Measurements from ENCODE around the gene SYMPK.

The SYMPK gene

DNA sequence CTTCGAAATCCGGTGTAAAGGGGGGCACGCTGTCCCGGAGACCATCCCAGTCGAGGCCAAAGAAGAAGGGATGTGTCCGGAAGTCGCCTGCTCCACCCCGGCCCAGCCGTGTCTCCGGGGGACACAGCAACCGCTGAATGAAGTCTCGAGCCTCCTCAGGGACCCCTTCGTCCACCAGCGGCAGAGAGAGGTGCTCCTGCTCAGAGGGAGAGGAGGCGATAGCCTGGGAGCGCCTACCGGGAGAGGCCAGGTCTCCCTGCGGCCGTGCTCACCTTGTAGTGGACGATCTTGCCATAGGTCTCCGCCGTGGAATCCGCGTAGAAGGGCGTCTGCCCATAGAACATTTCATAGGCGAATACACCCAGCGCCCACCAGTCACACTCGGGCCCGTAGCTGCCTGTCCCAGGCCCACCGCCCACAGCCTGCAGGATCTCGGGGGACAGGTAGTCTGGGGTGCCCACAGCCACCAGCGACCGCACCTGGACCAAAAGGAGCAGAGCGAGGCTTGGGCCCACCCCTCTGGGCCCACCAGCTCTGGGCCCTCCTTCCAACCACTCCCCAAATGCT, 85.5 kb downstream of the SYMPK start:
- peaks cover 0 to 33% (median 26%) of the 10 kb centered on the region in 5 donors for H3K36me3 ChIP-seq (ENCODE audit: control insufficient read depth in 5 of 5, insufficient read depth in 5 of 5, low read length in 5 of 5)
- no peak overlapping the region for H3K4me3 ChIP-seq (ENCODE audit: low read depth in 1 of 5, low read length in 5 of 5)
- H3K27me3 ChIP-seq (ENCODE audit: control insufficient read depth in 5 of 5, insufficient read depth in 4 of 5, low read length in 5 of 5) = peaks cover 0 to 5% (median 0%) of the 10 kb centered on the region in 5 donors
- H3K9ac ChIP-seq (ENCODE audit: low read length in 5 of 5) = no peak overlapping the region
- no peak overlapping the region for H3K27ac ChIP-seq (ENCODE audit: low read depth, low read length)
- no peaks in the 10 kb centered on the region for H3K9me3 ChIP-seq (ENCODE audit: control insufficient read depth in 5 of 5, low read length in 5 of 5)
- H3K4me1 ChIP-seq (ENCODE audit: control insufficient read depth in 5 of 5, insufficient read depth in 5 of 5, low read length in 5 of 5) = peaks cover 0 to 37% (median 33%) of the 10 kb centered on the region in 5 donors

DNA sequence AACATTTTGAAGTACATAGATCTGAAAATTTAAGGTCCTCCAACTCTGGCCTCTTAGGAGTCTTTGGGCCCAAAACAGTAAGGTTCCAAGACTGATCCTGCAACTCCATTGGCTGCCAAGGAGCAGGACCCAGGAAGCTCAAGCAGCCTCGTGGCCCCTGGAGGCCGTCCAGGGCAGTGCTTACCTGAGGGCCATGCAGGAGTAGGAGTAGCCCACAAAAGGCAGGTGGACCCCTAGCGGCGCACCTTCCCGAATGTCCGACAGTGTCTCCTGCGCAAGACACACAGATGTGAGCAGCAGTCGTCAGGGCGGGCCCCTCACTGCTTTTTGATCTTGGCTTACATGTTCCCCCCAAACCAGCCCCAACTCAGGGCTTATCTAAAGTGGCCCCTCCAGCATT, 88.2 kb downstream of the SYMPK start:
- Histone ChIP-seq H3K27ac (ENCODE audit: low read depth, low read length) (no peak overlapping the region), H3K36me3 (ENCODE audit: control insufficient read depth in 5 of 5, insufficient read depth in 5 of 5, low read length in 5 of 5) (peaks cover 0 to 35% (median 26%) of the 10 kb centered on the region in 5 donors), H3K9ac (ENCODE audit: low read length in 5 of 5) (no peak overlapping the region), H3K9me3 (ENCODE audit: control insufficient read depth in 5 of 5, low read length in 5 of 5) (no peaks in the 10 kb centered on the region), H3K27me3 (ENCODE audit: control insufficient read depth in 5 of 5, insufficient read depth in 4 of 5, low read length in 5 of 5) (peaks cover 0 to 5% (median 0%) of the 10 kb centered on the region in 5 donors), H3K4me1 (ENCODE audit: control insufficient read depth in 5 of 5, insufficient read depth in 5 of 5, low read length in 5 of 5) (peaks cover 0 to 24% (median 23%) of the 10 kb centered on the region in 5 donors), H3K4me3 (ENCODE audit: low read depth in 1 of 5, low read length in 5 of 5) (no peak overlapping the region)

DNA sequence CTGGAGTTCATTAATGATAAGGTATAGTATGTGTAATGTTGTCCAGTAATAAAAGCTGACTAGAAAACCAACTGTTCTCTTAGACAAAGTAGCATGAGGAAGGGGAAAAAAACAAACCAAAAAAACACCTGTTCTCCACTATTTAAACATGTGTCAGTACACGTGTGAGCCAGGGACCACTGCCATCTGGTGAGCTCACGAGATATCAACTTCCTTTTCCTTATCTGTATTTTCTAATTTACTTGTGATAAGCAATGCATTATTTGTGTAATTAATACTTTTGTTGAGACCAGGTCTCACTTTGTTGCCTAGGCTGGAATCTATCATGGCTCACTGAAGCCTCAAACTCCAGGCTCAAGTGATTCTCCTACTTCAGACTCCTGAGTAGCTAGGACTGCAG, 89.6 kb downstream of the SYMPK start:
- peaks cover 0 to 23% (median 18%) of the 10 kb centered on the region in 5 donors for H3K4me1 ChIP-seq (ENCODE audit: control insufficient read depth in 5 of 5, insufficient read depth in 5 of 5, low read length in 5 of 5)
- no peak overlapping the region for H3K27ac ChIP-seq (ENCODE audit: low read depth, low read length)
- H3K36me3 ChIP-seq (ENCODE audit: control insufficient read depth in 5 of 5, insufficient read depth in 5 of 5, low read length in 5 of 5) = peaks cover 0 to 35% (median 26%) of the 10 kb centered on the region in 5 donors
- H3K9ac ChIP-seq (ENCODE audit: low read length in 5 of 5) = no peak overlapping the region
- H3K9me3 ChIP-seq (ENCODE audit: control insufficient read depth in 5 of 5, low read length in 5 of 5) = no peaks in the 10 kb centered on the region
- peaks cover 0 to 5% (median 0%) of the 10 kb centered on the region in 5 donors for H3K27me3 ChIP-seq (ENCODE audit: control insufficient read depth in 5 of 5, insufficient read depth in 4 of 5, low read length in 5 of 5)
- H3K4me3 ChIP-seq (ENCODE audit: low read depth in 1 of 5, low read length in 5 of 5) = no peak overlapping the region

DNA sequence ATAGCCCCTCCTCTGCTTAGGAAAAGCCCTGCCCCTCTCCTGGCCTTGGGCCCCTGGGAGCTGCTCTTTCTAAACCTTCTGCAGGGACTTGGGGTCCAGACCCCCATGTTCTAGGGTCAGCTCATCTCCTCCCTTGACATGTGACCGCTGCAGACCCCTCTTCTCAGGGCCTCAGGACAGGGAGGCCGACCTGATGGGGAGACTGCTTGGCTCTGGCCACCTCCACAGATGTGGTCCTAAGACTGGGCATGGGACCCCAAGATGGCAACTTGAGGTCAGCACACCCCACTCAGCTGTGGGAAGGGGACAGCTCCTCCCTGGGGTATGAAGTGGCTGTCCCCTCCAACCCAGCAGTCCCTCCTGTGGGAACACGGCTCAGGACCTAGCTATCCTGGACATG, 90.0 kb downstream of the SYMPK start:
- peaks cover 0 to 5% (median 0%) of the 10 kb centered on the region in 5 donors for H3K27me3 ChIP-seq (ENCODE audit: control insufficient read depth in 5 of 5, insufficient read depth in 4 of 5, low read length in 5 of 5)
- H3K36me3 ChIP-seq (ENCODE audit: control insufficient read depth in 5 of 5, insufficient read depth in 5 of 5, low read length in 5 of 5) = peaks cover 0 to 31% (median 22%) of the 10 kb centered on the region in 5 donors
- peaks cover 0 to 27% (median 20%) of the 10 kb centered on the region in 5 donors for H3K4me1 ChIP-seq (ENCODE audit: control insufficient read depth in 5 of 5, insufficient read depth in 5 of 5, low read length in 5 of 5)
- H3K4me3 ChIP-seq (ENCODE audit: low read depth in 1 of 5, low read length in 5 of 5) = no peak overlapping the region
- H3K9me3 ChIP-seq (ENCODE audit: control insufficient read depth in 5 of 5, low read length in 5 of 5) = no peaks in the 10 kb centered on the region
- no peak overlapping the region for H3K27ac ChIP-seq (ENCODE audit: low read depth, low read length)
- H3K9ac ChIP-seq (ENCODE audit: low read length in 5 of 5) = no peak overlapping the region

DNA sequence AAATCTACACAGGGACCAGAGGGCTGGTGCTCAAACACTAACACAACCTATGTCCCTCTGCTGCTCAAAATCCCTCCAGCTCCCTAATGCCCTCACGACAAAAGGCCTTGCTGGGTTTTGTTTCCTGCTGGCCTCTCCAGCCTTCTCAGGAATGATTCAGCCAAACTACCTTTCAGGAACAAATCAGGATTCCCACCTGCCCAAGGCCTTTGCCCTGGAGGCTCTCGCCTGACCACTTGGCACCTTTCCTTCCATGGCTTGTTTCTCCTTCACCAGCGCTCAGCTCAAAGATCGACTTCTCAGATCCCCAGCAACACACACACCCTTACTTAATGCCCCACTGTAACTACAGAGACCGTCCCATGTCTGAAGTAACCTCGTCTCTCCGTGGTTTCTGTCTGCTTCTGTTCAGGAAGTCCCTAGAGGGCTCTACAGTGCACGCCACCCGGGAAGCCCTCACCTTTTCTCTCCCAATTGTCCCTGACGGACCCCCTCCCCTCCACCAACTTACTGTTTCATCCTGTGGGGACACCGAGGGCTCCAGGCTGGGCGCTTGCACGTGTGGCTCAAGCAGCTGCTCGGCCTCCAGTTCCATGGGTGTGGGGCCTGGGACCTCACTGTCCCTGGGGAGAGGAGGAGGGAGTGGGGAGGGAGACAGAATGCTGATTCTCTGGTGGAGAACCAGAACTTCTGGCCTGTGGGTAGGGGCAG, 90.7 kb downstream of the SYMPK start:
- H3K4me1 ChIP-seq (ENCODE audit: control insufficient read depth in 5 of 5, insufficient read depth in 5 of 5, low read length in 5 of 5) = peaks cover 0 to 34% (median 26%) of the 10 kb centered on the region in 5 donors
- H3K9me3 ChIP-seq (ENCODE audit: control insufficient read depth in 5 of 5, low read length in 5 of 5) = no peaks in the 10 kb centered on the region
- H3K4me3 ChIP-seq (ENCODE audit: low read depth in 1 of 5, low read length in 5 of 5) = no peak overlapping the region
- H3K9ac ChIP-seq (ENCODE audit: low read length in 5 of 5) = no peak overlapping the region
- H3K27me3 ChIP-seq (ENCODE audit: control insufficient read depth in 5 of 5, insufficient read depth in 4 of 5, low read length in 5 of 5) = peaks cover 0 to 5% (median 0%) of the 10 kb centered on the region in 5 donors
- peaks cover 0 to 25% (median 16%) of the 10 kb centered on the region in 5 donors for H3K36me3 ChIP-seq (ENCODE audit: control insufficient read depth in 5 of 5, insufficient read depth in 5 of 5, low read length in 5 of 5)
- no peak overlapping the region for H3K27ac ChIP-seq (ENCODE audit: low read depth, low read length)

DNA sequence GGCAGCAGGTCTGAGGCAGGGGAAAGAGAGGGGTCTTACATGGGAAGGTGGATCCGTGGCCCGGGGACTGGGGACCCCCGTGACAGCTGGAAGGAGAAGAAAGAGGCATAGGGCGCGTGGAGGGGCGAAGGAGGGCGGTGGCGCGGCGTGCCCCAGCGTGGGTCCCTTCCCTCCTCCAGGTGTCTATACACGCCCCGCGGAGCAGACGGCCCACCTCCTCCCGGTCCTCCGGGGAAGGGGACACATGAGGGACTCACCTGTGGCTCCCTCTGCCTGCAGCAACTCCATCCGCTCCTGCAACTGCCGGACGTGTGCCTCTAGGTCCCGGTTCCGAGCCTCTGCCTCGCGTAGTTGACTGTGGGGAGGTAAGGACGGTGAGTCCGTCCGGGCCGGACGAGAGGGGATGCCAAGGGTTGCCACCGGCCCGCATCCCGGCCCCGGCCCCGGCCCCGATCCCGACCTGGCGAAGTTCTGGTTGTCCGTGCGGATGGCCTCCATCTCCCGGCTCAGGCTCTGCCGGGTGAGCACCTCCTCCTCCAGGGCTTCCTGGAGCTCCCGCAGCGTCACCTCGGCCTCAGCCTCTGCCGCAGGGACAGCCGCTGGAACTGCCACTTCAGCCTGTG, 91.5 kb downstream of the SYMPK start:
- Histone ChIP-seq H3K9me3 (ENCODE audit: control insufficient read depth in 5 of 5, low read length in 5 of 5) (no peaks in the 10 kb centered on the region), H3K4me1 (ENCODE audit: control insufficient read depth in 5 of 5, insufficient read depth in 5 of 5, low read length in 5 of 5) (peaks cover 0 to 42% (median 35%) of the 10 kb centered on the region in 5 donors), H3K27me3 (ENCODE audit: control insufficient read depth in 5 of 5, insufficient read depth in 4 of 5, low read length in 5 of 5) (peaks cover 0 to 5% (median 0%) of the 10 kb centered on the region in 5 donors), H3K9ac (ENCODE audit: low read length in 5 of 5) (peak overlapping the region in 1 of 5 donors; percentile 64), H3K36me3 (ENCODE audit: control insufficient read depth in 5 of 5, insufficient read depth in 5 of 5, low read length in 5 of 5) (peaks cover 0 to 16% (median 8%) of the 10 kb centered on the region in 5 donors), H3K27ac (ENCODE audit: low read depth, low read length) (peak overlapping the region; percentile 65), H3K4me3 (ENCODE audit: low read depth in 1 of 5, low read length in 5 of 5) (peak overlapping the region in 1 of 5 donors; percentile 81)

DNA sequence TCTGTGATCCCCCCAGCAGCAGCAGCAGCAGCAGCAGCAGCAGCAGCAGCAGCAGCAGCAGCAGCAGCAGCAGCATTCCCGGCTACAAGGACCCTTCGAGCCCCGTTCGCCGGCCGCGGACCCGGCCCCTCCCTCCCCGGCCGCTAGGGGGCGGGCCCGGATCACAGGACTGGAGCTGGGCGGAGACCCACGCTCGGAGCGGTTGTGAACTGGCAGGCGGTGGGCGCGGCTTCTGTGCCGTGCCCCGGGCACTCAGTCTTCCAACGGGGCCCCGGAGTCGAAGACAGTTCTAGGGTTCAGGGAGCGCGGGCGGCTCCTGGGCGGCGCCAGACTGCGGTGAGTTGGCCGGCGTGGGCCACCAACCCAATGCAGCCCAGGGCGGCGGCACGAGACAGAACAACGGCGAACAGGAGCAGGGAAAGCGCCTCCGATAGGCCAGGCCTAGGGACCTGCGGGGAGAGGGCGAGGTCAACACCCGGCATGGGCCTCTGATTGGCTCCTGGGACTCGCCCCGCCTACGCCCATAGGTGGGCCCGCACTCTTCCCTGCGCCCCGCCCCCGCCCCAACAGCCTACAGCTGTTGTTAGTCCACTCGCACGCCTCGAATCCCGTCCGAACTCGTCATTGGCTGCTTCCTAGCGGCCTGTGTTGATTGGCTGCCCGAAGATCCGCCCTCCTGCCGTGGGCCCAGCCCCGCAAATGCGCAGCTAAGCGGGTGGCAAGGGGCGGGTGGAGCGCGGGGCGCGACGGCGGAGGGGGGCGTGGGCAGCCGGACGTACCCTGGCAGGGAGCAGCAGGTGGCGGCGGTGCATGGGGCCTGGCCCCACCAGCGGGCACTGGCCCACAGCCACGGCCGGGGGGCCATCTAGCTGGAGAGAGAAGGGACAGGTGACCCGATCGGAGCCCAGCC, 92.5 kb downstream of the SYMPK start:
- Histone ChIP-seq H3K27me3 (ENCODE audit: control insufficient read depth in 5 of 5, insufficient read depth in 4 of 5, low read length in 5 of 5) (peaks cover 0 to 5% (median 0%) of the 10 kb centered on the region in 5 donors), H3K9me3 (ENCODE audit: control insufficient read depth in 5 of 5, low read length in 5 of 5) (no peaks in the 10 kb centered on the region), H3K4me1 (ENCODE audit: control insufficient read depth in 5 of 5, insufficient read depth in 5 of 5, low read length in 5 of 5) (peaks cover 0 to 52% (median 43%) of the 10 kb centered on the region in 5 donors), H3K27ac (ENCODE audit: low read depth, low read length) (peak overlapping the region; percentile 94), H3K9ac (ENCODE audit: low read length in 5 of 5) (peak overlapping the region in 2 of 5 donors; percentile 58 to 74), H3K4me3 (ENCODE audit: low read depth in 1 of 5, low read length in 5 of 5) (peak overlapping the region in 4 of 5 donors; percentile 70 to 93 (median 84)), H3K36me3 (ENCODE audit: control insufficient read depth in 5 of 5, insufficient read depth in 5 of 5, low read length in 5 of 5) (peaks cover 0 to 15% (median 8%) of the 10 kb centered on the region in 5 donors)

DNA sequence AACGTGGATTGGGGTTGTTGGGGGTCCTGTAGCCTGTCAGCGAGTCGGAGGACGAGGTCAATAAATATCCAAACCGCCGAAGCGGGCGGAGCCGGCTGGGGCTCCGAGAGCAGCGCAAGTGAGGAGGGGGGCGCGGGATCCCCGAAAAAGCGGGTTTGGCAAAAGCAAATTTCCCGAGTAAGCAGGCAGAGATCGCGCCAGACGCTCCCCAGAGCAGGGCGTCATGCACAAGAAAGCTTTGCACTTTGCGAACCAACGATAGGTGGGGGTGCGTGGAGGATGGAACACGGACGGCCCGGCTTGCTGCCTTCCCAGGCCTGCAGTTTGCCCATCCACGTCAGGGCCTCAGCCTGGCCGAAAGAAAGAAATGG, 93.1 kb downstream of the SYMPK start:
- Histone ChIP-seq H3K9ac (ENCODE audit: low read length in 5 of 5) (peak overlapping the region in 4 of 5 donors; percentile 45 to 74 (median 58)), H3K9me3 (ENCODE audit: control insufficient read depth in 5 of 5, low read length in 5 of 5) (no peaks in the 10 kb centered on the region), H3K27me3 (ENCODE audit: control insufficient read depth in 5 of 5, insufficient read depth in 4 of 5, low read length in 5 of 5) (peaks cover 0 to 5% (median 0%) of the 10 kb centered on the region in 5 donors), H3K36me3 (ENCODE audit: control insufficient read depth in 5 of 5, insufficient read depth in 5 of 5, low read length in 5 of 5) (peaks cover 0 to 18% (median 7%) of the 10 kb centered on the region in 5 donors), H3K4me1 (ENCODE audit: control insufficient read depth in 5 of 5, insufficient read depth in 5 of 5, low read length in 5 of 5) (peaks cover 0 to 52% (median 43%) of the 10 kb centered on the region in 5 donors), H3K27ac (ENCODE audit: low read depth, low read length) (peak overlapping the region; percentile 94), H3K4me3 (ENCODE audit: low read depth in 1 of 5, low read length in 5 of 5) (peak overlapping the region; percentile 68 to 93 (median 81))

DNA sequence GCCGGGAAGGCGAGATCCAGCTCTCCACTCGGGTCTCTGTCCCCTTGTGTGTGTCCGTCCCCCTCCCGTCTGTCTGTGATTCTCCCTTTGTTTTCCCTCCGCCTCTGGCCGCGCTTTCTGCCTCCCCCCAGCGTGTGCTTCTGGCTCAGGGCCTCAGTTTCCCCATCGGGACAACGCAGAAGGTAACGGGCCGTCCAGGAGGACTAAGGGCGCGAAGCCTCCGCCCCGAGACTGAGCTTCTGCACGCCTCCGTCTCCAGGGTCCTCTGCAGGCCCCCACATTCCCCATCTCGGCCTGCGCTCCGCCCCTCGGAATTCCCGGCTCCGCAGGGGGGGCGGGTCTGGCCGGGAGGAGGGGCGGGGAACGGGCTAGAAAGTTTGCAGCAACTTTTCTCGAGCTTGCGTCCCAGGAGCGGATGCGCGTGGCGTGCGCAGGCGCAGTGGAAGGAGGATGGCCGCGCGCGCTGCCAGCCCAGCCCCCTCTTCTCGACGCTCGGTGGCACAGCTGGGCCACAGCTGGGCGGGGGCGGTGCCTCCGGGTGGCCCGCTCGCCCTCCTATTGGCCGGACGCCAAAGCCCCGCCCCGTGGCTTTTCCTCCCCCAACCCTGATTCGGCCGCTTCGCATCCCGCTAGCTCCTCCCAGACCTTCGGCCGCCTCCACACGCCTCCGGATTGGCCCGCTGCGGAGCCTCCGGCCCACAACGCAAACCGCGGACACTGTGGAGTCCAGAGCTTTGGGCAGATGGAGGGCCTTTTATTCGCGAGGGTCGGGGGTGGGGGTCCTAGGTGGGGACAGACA, 93.8 kb downstream of the SYMPK start, which contains the start of gene SIX5:
TSS of gene SIX5 (minus strand) at position 269 of the 799 bp plus-strand sequence. CDS start 408 bp downstream, outside the sequence.
- Histone ChIP-seq H3K9ac (ENCODE audit: low read length in 5 of 5) (peak within 1 kb of the TSS in 4 of 5 donors; percentile 67 to 85 (median 78)), H3K36me3 (ENCODE audit: control insufficient read depth in 5 of 5, insufficient read depth in 5 of 5, low read length in 5 of 5) (peaks cover 0 to 14% (median 4%) of the 10 kb centered on the region in 5 donors), H3K27ac (ENCODE audit: low read depth, low read length) (peak within 1 kb of the TSS; percentile 94), H3K4me1 (ENCODE audit: control insufficient read depth in 5 of 5, insufficient read depth in 5 of 5, low read length in 5 of 5) (peaks cover 0 to 55% (median 49%) of the 10 kb centered on the region in 5 donors), H3K4me3 (ENCODE audit: low read depth in 1 of 5, low read length in 5 of 5) (peak within 1 kb of the TSS; percentile 79 to 93 (median 87)), H3K9me3 (ENCODE audit: control insufficient read depth in 5 of 5, low read length in 5 of 5) (no peaks in the 10 kb centered on the region), H3K27me3 (ENCODE audit: control insufficient read depth in 5 of 5, insufficient read depth in 4 of 5, low read length in 5 of 5) (peaks cover 0 to 5% (median 0%) of the 10 kb centered on the region in 5 donors)

Measured in subcutaneous abdominal adipose tissue (tissue), 5 donors.